Left renal cortex interstitium (tissue), 4 donors: Measurements from ENCODE around the gene ZNF620. TPM values are rescaled to one million over a fixed set of nuclear protein-coding genes. Genes with fewer than 3 reads are reported as not detected.
"Not testable (repeated sequence)": the region's sequence is repeated elsewhere in the genome, so short reads cannot be mapped to it uniquely, and the experiment has no call there.

Experiments
- DNase-seq, 4 donors: peaks; one replicate each; pipeline ENCODE4 v3.0.0-alpha.2; 2013; ENCODE audit warnings: low read depth in 4 of 4, low spot score in 2 of 4, missing footprints in 1 of 4
- polyA plus RNA-seq, 4 donors: library from polyadenylated mRNA; unstranded; fragments of 120-200 nt; gene quantifications; one replicate each; pipeline ENCODE4 v1.2.1, GENCODE V29; 2013; ENCODE audit not compliant: insufficient read length in 4 of 4

The ZNF620 gene
- polyA plus RNA-seq, result 10 to 100 TPM in 2 of 4 donors, 1 to 10 TPM in 2; 8.6 to 13.5 (median 9.8) TPM

- peak in 3 of 4 donors; percentile 69 to 84 (median 73) for DNase-seq
Measured at GRCh38 chr3:40505599-40506462, at the start of gene ZNF620. Gene ZNF620 (plus strand): TSS chr3:40506039. CDS start chr3:40506353, 314 bp downstream.

DNA sequence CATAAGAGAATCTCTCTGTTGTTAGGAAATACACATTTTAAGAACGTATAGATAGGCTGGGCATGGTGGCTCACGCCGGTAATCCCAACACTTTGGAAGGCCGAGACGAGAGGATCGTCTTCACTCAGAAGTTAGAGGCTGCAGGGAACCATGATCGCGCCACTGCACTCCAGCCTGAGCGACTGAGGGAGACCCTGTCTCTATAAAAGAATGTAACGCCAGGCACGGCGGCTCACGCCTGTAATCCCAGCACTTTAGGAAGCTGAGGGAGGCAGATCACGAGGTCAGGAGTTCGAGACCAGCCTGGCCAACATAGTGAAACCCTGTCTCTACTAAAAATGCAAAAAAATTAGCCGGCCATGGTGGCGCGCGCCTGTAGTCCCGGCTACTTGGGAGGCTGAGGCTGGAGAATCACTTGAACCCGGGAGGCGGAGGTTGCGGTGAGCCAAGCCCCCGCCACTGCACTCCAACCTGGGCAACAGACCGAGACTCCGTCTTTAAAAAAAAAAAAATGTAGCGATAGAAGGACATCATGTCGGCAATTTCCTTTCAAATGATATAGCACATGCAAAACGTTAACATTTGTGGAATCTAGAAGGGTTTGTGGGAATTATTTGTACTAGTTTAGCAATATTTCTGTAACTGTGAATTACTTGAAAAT is 49.4 kb upstream of the ZNF620 start:
- DNase-seq, result no peak

DNA sequence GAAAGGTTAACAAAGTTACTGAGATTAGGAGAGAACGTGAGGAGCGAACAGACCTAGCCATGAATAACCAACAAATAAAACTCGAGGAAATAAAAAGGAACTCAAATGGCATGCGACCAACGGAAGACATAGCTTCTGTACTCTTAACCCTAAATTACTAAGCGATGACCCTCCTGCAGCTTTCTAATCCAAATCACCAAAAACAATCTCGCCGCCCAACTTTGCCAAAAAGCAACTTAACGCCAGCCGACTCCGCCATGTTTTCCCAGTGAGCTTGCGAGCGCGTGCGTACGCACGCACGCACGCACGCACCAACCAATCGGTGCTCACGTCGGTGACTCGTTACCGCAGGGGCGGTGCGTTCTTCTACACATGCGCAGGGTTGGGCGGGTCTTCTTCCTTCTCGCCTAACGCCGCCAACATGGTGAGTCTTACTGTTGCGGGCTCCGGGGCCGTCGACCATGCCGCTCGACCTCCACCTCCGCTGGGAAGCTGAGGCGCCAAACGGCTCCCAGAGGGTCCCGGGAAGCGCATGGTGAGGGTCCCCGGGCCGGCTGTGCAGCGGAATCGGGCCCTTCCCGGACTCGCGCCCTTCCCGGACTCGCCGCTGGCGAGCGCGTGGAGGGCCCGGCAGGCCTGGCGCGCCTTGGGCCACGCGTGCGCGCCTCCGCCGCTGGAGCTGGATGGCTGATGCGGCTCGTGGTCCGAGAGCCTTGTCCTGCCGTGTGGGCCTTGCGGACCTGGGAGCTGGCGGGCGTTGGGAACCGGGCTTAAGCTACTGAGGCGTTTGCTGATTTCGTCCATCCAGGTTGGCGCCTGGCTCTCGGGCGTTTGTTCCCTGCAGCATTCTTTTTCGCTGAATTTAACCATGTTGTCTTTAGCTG is 48.7 kb upstream of the ZNF620 start, which contains the start of gene RPL14:
Gene RPL14, plus strand, starts transcription at position 400 of the 884 bp plus-strand sequence. Its CDS starts 133 bp downstream, at position 533.
- peak; percentile 86 to 90 (median 90) for DNase-seq

DNA sequence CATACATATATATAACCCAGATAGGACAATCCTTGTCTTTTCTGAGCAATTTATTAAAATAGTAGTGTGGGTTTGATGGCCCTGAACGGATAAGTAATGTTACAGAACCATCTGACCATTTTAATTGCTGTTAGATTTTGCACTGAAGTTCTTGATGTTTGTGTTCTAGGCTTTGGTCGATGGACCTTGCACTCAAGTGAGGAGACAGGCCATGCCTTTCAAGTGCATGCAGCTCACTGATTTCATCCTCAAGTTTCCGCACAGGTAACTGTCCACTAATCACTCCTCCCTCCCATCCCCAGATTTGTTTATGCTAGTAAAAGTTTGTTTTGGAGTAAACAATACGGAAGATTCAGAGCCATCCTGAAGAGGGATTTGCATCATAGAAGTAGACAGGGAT is 47.4 kb upstream of the ZNF620 start:
- no peak for DNase-seq

DNA sequence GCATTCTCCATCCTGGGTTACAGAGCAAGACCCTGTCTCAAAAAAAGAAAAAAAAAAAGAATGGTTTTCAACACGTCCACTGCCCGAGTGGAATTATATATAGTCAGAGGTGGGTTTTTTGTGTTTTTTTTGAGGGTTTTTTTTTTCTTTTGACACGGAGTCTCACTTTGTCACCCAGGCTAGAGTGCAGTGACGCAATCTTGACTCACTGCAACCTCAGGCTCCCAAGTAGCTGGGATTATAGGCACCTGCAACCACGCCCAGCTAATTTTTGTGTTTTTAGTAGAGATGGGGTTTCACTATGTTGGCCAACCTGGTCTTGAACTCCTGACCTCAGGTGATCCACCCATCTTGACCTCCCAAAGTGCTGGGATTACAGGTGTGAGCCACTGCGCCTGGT is 45.4 kb upstream of the ZNF620 start:
- DNase-seq, result not testable (repeated sequence)

DNA sequence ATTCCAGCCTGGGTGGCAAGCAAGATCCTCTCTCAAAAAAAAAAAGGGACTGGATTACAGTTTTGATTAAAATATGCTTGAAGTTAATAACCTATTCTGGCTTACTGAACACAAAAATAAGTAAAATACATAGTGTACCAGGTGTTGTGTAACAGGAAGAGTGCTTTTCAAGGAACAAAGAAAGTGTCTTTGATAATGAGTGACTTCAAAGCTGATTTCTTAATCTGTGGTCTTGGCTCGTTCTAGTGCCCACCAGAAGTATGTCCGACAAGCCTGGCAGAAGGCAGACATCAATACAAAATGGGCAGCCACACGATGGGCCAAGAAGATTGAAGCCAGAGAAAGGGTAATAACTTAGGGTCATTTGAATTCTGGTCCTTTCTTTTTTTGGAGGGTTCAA is 44.7 kb upstream of the ZNF620 start:
- no peak for DNase-seq

DNA sequence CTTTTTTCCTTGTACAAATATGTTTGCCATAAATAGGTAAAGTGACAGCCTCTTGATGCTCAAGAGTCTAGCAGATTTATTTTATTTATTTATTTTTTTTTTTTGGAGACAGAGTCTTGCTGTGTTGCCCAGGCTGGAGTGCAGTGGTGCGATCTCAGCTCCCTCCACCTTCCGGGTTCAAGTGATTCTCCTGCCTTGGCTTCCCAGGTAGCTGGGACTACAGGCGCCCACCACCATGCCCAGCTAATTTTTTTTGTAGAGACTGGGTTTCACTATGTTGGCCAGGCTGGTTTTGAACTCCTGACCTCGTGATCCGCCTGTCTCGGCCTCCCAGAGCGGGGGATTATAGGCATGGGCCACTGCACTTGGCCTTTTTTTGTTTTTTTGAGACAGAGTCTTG is 43.0 kb upstream of the ZNF620 start:
- not testable (repeated sequence) for DNase-seq

- DNase-seq, result no peak
Measured at GRCh38 chr3:40463579-40463978, 42.3 kb upstream of the ZNF620 start.

- no peak for DNase-seq
Measured at GRCh38 chr3:40464339-40465110, 41.3 kb upstream of the ZNF620 start.

- no peak for DNase-seq
Measured at GRCh38 chr3:40465111-40465407, 40.8 kb upstream of the ZNF620 start.

DNA sequence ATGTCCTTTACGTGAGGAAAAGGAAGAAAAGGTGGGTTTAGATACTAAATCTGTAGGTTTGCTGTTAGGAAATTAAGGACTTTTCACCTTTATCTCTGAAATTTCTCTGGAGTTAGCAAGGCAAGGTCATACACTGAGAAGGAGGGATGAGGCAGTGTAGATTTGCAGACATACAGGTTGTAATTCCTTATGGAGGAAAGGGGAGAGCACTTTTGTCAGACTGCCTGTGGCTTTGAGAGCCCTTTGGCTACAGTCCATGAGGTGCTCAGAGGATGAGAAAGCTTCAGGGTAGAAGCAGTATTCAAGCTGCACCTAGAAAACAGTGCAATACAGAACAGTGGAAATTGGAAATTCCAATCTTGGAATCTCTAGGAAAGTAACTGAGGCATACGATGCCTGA is 40.4 kb upstream of the ZNF620 start:
- no peak for DNase-seq

GRCh38 chr3:40468018-40468417 is 37.8 kb upstream of the ZNF620 start:
- DNase-seq, result no peak

DNA sequence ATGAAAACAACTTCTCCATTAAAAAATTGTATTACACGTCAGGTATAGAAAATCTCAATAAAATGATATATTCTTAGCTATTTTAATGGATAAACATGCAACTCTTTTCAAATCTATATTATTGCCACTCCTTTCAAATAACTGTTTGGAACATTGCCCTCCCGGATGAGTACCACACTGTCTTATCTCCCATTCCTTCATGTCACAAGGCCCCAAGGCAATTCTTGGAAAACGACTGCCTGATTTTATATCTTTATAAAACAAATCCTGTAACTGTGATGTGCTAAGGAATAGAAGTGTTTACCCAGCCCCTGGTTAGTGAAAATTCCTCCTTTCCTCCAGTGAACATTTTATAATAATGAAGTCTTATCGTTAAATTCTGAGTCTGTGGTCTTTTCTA is 35.1 kb upstream of the ZNF620 start:
- no peak for DNase-seq

- DNase-seq, result peak; percentile 44 to 64 (median 54)
Measured at GRCh38 chr3:40476478-40477470, 29.1 kb upstream of the ZNF620 start, which contains the start of gene ZNF619. Gene ZNF619 (plus strand): TSS chr3:40477122. CDS start chr3:40477980, 858 bp downstream.

DNA sequence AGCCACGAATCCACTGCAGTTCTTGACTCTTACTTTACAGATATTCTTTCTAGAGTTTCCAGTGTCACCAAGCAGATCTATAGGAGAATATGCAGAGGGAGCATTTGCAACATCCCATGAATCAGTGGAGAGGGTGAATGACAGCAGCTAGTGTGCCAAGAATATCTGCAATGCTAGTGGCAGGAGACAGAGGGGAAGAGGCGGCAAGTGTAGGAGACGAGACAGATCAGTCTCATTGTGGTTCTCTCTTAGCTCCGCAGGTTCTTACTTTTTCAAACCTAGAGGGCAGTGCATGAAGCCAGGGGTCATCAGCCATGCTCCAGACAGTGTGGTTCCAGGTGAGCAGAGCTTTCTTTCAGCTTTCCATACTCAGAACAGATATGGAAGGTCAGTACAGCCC is 28.2 kb upstream of the ZNF620 start:
- no peak for DNase-seq

- DNase-seq, result no peak
Measured at GRCh38 chr3:40487172-40487571, 18.7 kb upstream of the ZNF620 start.

GRCh38 chr3:40490916-40491315 is 14.9 kb upstream of the ZNF620 start:
- no peak for DNase-seq

GRCh38 chr3:40494698-40495097 is 11.1 kb upstream of the ZNF620 start:
- DNase-seq, result no peak

DNA sequence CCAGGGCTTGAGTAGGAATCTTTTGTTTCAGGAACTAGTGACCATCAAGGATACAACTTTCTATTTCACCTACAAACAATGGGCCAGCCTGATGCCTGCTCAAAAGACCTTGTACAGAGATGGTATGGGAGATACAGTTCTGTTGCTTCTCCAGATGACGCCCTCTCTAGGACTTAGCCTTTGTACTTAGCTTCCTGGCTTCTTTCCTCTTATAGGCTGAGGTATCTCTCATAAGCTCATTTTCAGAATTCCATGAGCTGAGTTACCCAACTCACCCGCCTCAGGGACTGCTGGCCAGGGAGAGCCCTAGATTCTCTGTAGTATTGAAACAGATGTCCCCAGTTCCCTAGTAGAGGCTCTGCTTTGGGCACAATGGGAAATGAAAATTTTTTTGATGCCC is 8.6 kb upstream of the ZNF620 start:
- no peak for DNase-seq
